GM21576 (cell line): ENCODE data around the gene NPR2.
A peak's percentile ranks its signal among the peaks of the same experiment; 100 is the strongest.

ENCODE experiments used
- ATAC-seq: cut with Tn5 transposase; IDR thresholded peaks from one replicate; pipeline ENCODE4 v1.9.1; 2021; ENCODE audit warnings: mild to moderate bottlenecking, moderate library complexity; ENCODE audit not compliant: unreplicated experiment

Gene NPR2

GRCh38 chr9:35829084-35829763 lies 37.8 kb downstream of the NPR2 start, which contains the start of gene TMEM8B:
TMEM8B (plus strand) TSS chr9:35829228; CDS start chr9:35829448, 220 bp downstream.
- ATAC-seq, result peak; percentile 77

- ATAC-seq, result no peak
Measured at GRCh38 chr9:35829764-35830096, 38.3 kb downstream of the NPR2 start.

- no peak for ATAC-seq
Measured at GRCh38 chr9:35831040-35831439, 39.6 kb downstream of the NPR2 start.

GRCh38 chr9:35832814-35833213 lies 41.4 kb downstream of the NPR2 start:
- ATAC-seq, result no peak

GRCh38 chr9:35834260-35835215 lies 43.1 kb downstream of the NPR2 start:
- ATAC-seq, result no peak

GRCh38 chr9:35835216-35835632 lies 43.8 kb downstream of the NPR2 start:
- ATAC-seq, result no peak

GRCh38 chr9:35835766-35836165 lies 44.4 kb downstream of the NPR2 start:
- no peak for ATAC-seq

- ATAC-seq, result no peak
Measured at GRCh38 chr9:35836595-35836994, 45.2 kb downstream of the NPR2 start.

- no peak for ATAC-seq
Measured at GRCh38 chr9:35839926-35840325, 48.5 kb downstream of the NPR2 start.

GRCh38 chr9:35840881-35841644 lies 49.7 kb downstream of the NPR2 start:
- no peak for ATAC-seq

- ATAC-seq, result no peak
Measured at GRCh38 chr9:35841645-35841900, 50.2 kb downstream of the NPR2 start.

GRCh38 chr9:35842020-35842745 lies 50.8 kb downstream of the NPR2 start:
- ATAC-seq, result no peak

- ATAC-seq, result peak; percentile 82
Measured at GRCh38 chr9:35842795-35843194, 51.4 kb downstream of the NPR2 start.

- ATAC-seq, result no peak
Measured at GRCh38 chr9:35844628-35845270, 53.4 kb downstream of the NPR2 start.

- ATAC-seq, result no peak
Measured at GRCh38 chr9:35845824-35846771, 54.7 kb downstream of the NPR2 start.

- peak; percentile 91 for ATAC-seq
Measured at GRCh38 chr9:35847792-35848572, 56.6 kb downstream of the NPR2 start.

GRCh38 chr9:35852267-35852815 lies 61.0 kb downstream of the NPR2 start:
- no peak for ATAC-seq
